PC-3 (cell line): ENCODE measurements around the gene STPG4. TPM values are rescaled to one million over a fixed set of nuclear protein-coding genes. Genes with fewer than 3 reads are reported as not detected.

Experiments
- ATAC-seq: fragments of 200-7000 bp; cut with Tn5 transposase; 2 replicates; pipeline ENCODE4 v1.9.1; 2020; ENCODE audit warnings: mild to moderate bottlenecking, moderate library complexity
- BruUV-seq: library from RNA; stranded (reverse); fragments of 400-500 nt; replicated peaks from 2 replicates; lab custom pipeline; 2021; lab: Mats Ljungman, UMichigan
- CTCF ChIA-PET: fragments of 300-600 bp; sonication (Branson Sonifier 250); formaldehyde crosslinking; loops from one replicate; lab custom pipeline; 2022; ENCODE audit warnings: antibody characterized with exemption; lab: Charles Lee
- POLR2A ChIA-PET: fragments of 300-600 bp; sonication (Branson Sonifier 250); formaldehyde crosslinking; loops from one replicate; lab custom pipeline; 2022; ENCODE audit warnings: antibody characterized with exemption; ENCODE audit not compliant: unreplicated experiment; lab: Charles Lee
- DNase-seq: peaks from one replicate; pipeline ENCODE4 v3.0.0-alpha.2; 2015
- H2AFZ ChIP-seq: fragments of 300-600 bp; sonication (generic); 2 replicates; pipeline ENCODE4 v1.6.0; 2016; ENCODE audit warnings: antibody characterized with exemption, low read length
- H3F3A ChIP-seq: fragments of 300-600 bp; sonication (generic); one replicate; pipeline ENCODE4 v1.6.0; 2017; ENCODE audit warnings: antibody characterized with exemption, low read length, control low read depth, mild to moderate bottlenecking; ENCODE audit not compliant: unreplicated experiment
- H3K27ac ChIP-seq: fragments of 300-600 bp; sonication (generic); 2 replicates; pipeline ENCODE4 v1.5.1; 2016; ENCODE audit warnings: mild to moderate bottlenecking, low read length
- H3K27me3 ChIP-seq: fragments of 300-600 bp; sonication (generic); 2 replicates; pipeline ENCODE4 v1.6.1; 2016; ENCODE audit warnings: low read length, mixed read lengths
- H3K36me3 ChIP-seq: fragments of 300-600 bp; sonication (generic); 2 replicates; pipeline ENCODE4 v1.6.1; 2016; ENCODE audit warnings: low read depth, mixed run types, low read length, mixed read lengths
- H3K4me1 ChIP-seq: fragments of 300-600 bp; sonication (generic); 2 replicates; pipeline ENCODE4 v1.5.1; 2016; ENCODE audit warnings: low read length; ENCODE audit not compliant: insufficient read depth
- H3K4me2 ChIP-seq: fragments of 300-600 bp; sonication (generic); 2 replicates; pipeline ENCODE4 v1.6.0; 2016; ENCODE audit warnings: low read length
- H3K4me3 ChIP-seq: fragments of 300-600 bp; sonication (generic); 2 replicates; pipeline ENCODE4 v1.5.1; 2016; ENCODE audit warnings: mild to moderate bottlenecking, low read length, mixed read lengths
- H3K79me2 ChIP-seq: fragments of 300-600 bp; sonication (generic); 2 replicates; pipeline ENCODE4 v1.6.1; 2017; ENCODE audit warnings: low read length, mixed read lengths
- H3K9ac ChIP-seq: fragments of 300-600 bp; sonication (generic); 2 replicates; pipeline ENCODE4 v1.6.0; 2016; ENCODE audit warnings: mild to moderate bottlenecking, low read length
- H3K9me2 ChIP-seq: fragments of 300-600 bp; sonication (generic); replicated peaks from 2 replicates; pipeline ENCODE4 v1.6.1; 2016; ENCODE audit warnings: mixed run types, low read length, mixed read lengths
- H3K9me3 ChIP-seq: fragments of 300-600 bp; sonication (generic); 2 replicates; pipeline ENCODE4 v1.6.1; 2016; ENCODE audit warnings: low read length, mixed read lengths
- H4K20me1 ChIP-seq: fragments of 300-600 bp; sonication (generic); 2 replicates; pipeline ENCODE4 v1.6.1; 2016; ENCODE audit warnings: low read length, mixed read lengths
- CTCF ChIP-seq: fragments of 300-600 bp; sonication (generic); conservative IDR thresholded peaks from 2 replicates; pipeline ENCODE4 v1.5.1; 2017; ENCODE audit warnings: antibody characterized with exemption, low read depth, mild to moderate bottlenecking, low read length
- EZH2 ChIP-seq: fragments of 300-600 bp; sonication (generic); IDR thresholded peaks from one replicate; pipeline ENCODE4 v1.6.1; 2017; ENCODE audit warnings: antibody characterized with exemption, mild to moderate bottlenecking, low read length; ENCODE audit not compliant: unreplicated experiment
- EZH2phosphoT487 ChIP-seq: fragments of 300-600 bp; sonication (generic); IDR thresholded peaks from 2 replicates; pipeline ENCODE4 v1.6.1; 2018; ENCODE audit warnings: mild to moderate bottlenecking, antibody characterized with exemption, low read length, borderline replicate concordance
- intact Hi-C: fragments of 100-400 bp; cut with micrococcal nuclease; formaldehyde crosslinking; loops from 2 replicates; pipeline ENCODE4 v1.9.0; 2023
- total RNA-seq: library from RNA; depleted of rRNA; stranded (reverse); fragments of >200 nt; gene quantifications from 2 replicates; pipeline ENCODE4 v1.2.3, GENCODE V29; 2014

The STPG4 gene
- total RNA-seq, 1 experiment from 2014 or later, result 2.4 TPM

- H3K36me3 ChIP-seq, result peaks cover 12% of the 10 kb centered on the region
- no peaks in the 10 kb centered on the region for H3K79me2 ChIP-seq
- H2AFZ ChIP-seq, result no peak overlapping the region
- DNase-seq (no peak), ATAC-seq (no peak)
- H3K27ac ChIP-seq, result no peak overlapping the region
- no peaks in the 10 kb centered on the region for H3K9me3 ChIP-seq
- H3K4me3 ChIP-seq, result no peak overlapping the region
- ChIA-PET CTCF (no interaction called here), POLR2A (no interaction called here)
- TF ChIP-seq EZH2, result no peak
- TF ChIP-seq CTCF, result no peak
- TF ChIP-seq EZH2phosphoT487, result no peak
- no peaks in the 10 kb centered on the region for H4K20me1 ChIP-seq
- H3K9me2 ChIP-seq, result no peaks in the 10 kb centered on the region
- BruUV-seq, result no TSS peak
- no peak overlapping the region for H3K9ac ChIP-seq
- no peak overlapping the region for H3K4me2 ChIP-seq
- H3K4me1 ChIP-seq, result no peaks in the 10 kb centered on the region
- peaks cover 3% of the 10 kb centered on the region for H3F3A ChIP-seq
- intact Hi-C loops, result no loop called here
- no peaks in the 10 kb centered on the region for H3K27me3 ChIP-seq
Observed at GRCh38 chr2:47152803-47153202, 2.3 kb downstream of the STPG4 start.

GRCh38 chr2:47150175-47150574, 4.9 kb downstream of the STPG4 start:
- BruUV-seq, result no TSS peak
- no peaks in the 10 kb centered on the region for H3F3A ChIP-seq
- no peaks in the 10 kb centered on the region for H4K20me1 ChIP-seq
- no peaks in the 10 kb centered on the region for H3K79me2 ChIP-seq
- ATAC-seq, result no peak
- ChIA-PET CTCF (no interaction called here), POLR2A (interaction anchor here (0.5 kb wide), 1 partner anchor 21 kb away, joined by 4 read pairs; no protein-coding TSS in a partner anchor)
- no peaks in the 10 kb centered on the region for H3K4me1 ChIP-seq
- peaks cover 15% of the 10 kb centered on the region for H3K36me3 ChIP-seq
- no peak overlapping the region for H2AFZ ChIP-seq
- no peak for DNase-seq
- no peaks in the 10 kb centered on the region for H3K9me3 ChIP-seq
- H3K9me2 ChIP-seq, result no peaks in the 10 kb centered on the region
- no peak overlapping the region for H3K4me3 ChIP-seq
- intact Hi-C loops, result no loop called here
- TF ChIP-seq EZH2 (no peak), CTCF (no peak), EZH2phosphoT487 (no peak)
- H3K27me3 ChIP-seq, result no peaks in the 10 kb centered on the region
- no peak overlapping the region for H3K4me2 ChIP-seq
- no peak overlapping the region for H3K27ac ChIP-seq
- H3K9ac ChIP-seq, result no peak overlapping the region

GRCh38 chr2:47147021-47147420, 8.1 kb downstream of the STPG4 start:
- Histone ChIP-seq H3F3A (no peaks in the 10 kb centered on the region), H4K20me1 (no peaks in the 10 kb centered on the region), H3K9me2 (no peaks in the 10 kb centered on the region), H3K9ac (no peak overlapping the region), H3K4me2 (no peak overlapping the region), H3K27me3 (no peaks in the 10 kb centered on the region), H2AFZ (no peak overlapping the region), H3K79me2 (no peaks in the 10 kb centered on the region), H3K27ac (no peak overlapping the region), H3K9me3 (no peaks in the 10 kb centered on the region), H3K4me1 (peaks cover 7% of the 10 kb centered on the region), H3K36me3 (peaks cover 15% of the 10 kb centered on the region), H3K4me3 (no peak overlapping the region)
- intact Hi-C loops, result no loop called here
- POLR2A ChIA-PET, result no interaction called here
- no TSS peak for BruUV-seq
- DNase-seq, result no peak
- ATAC-seq, result no peak
- CTCF ChIA-PET, result no interaction called here
- TF ChIP-seq EZH2phosphoT487, result no peak
- no peak for TF ChIP-seq EZH2
- TF ChIP-seq CTCF, result no peak
